Muscle of back (tissue), 11 donors: ENCODE results near the gene HOXD8. TPM values are rescaled to one million over a fixed set of nuclear protein-coding genes. Genes with fewer than 3 reads are reported as not detected.

Experiments
- DNase-seq, 3 donors: peaks; one replicate each; pipeline versions ENCODE4 v3.0.0 to v3.0.0-alpha.2; 2013
- polyA plus RNA-seq, 10 donors: library from polyadenylated mRNA; unstranded; fragments of 120-200 nt; gene quantifications; one replicate each; pipeline ENCODE4 v1.2.1, GENCODE V29; 2013; ENCODE audit not compliant: insufficient read length in 10 of 10

The HOXD8 gene
- polyA plus RNA-seq, 10 donors: 30.6 to 43.1 (median 40.2) TPM

DNA sequence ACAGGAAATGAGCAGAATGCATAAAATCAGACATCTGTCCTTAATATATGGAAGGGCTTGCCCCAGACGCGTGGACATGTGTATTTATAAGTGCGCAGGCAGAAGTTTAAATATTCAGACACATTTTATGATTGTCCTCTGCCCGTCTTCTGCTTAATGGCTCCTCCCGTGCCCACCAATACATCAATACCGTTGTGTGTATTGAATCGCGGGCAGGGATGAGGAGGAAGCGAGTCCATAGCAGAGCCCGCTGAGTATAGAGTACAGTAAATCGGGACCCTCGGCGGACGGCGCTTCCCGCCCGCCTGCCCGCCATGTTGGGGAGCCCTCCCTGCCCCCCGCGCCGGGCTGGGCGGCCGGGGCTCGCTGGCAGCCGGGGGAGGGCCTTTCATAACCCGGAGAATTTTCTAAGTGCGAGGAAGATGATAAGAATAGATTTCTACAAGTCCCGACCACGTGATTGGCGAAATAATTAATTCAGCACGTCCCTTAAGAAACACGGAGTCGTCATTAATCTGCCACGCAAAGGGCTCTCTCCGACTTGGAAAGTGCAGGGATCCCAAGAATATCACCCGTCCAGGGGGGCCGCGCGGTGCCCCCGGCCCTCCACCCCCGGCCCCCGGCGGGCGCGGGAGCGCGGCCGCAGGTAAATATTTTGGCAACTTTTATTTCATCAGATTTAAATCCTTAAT is 27.4 kb downstream of the HOXD8 start, which contains the start of gene HOXD3:
HOXD3 (plus strand) TSS at position 501 of the 692 bp plus-strand sequence. CDS start 11,808 bp downstream, outside the sequence.
- DNase-seq: peak in 1 of 3 donors; percentile 59

- DNase-seq: peak in 2 of 3 donors; percentile 38 to 66
Measured at GRCh38 chr2:176157499-176158185, 28.1 kb downstream of the HOXD8 start.

GRCh38 chr2:176158186-176158591 is 28.7 kb downstream of the HOXD8 start:
- DNase-seq: peak in 1 of 3 donors; percentile 65

DNA sequence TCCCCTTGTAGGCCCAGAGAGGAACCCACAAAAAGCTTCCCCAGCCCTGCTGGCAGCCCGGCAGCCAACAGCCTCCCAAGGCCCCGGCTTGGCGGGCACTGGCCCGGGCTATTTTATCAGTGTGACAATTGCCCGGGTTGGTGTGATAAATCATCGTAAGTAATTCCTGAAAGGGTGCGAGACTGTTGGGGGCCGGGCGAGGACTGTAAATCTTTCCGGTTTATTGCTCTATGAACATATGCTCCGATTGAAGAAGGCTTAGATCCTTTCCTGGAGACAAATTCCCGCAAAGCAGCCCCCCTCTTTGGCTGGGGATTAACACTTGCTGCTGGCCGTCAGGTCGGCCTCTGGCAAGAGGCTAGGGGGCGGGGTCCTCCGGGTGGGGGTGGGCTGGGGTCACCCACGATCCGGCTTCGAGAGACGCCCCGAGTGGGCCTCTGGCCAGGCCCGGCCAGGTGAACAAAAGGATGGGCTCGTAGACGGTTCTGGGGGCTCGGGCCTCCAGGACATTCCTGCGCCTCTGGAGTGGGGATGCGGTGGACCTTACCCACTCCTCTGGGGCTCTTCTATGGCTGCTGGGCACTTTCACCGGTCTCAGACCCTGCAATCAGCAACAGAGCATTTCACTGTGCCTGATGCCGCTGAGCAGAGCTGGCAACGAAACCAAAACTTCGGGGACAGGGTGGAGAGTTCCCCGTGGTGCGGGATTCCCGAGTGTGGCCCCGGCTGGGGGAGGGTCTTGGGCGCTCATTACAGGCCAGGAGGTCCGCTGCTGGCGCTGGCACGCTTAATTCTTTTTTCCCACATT is 29.6 kb downstream of the HOXD8 start:
- peak in 1 of 3 donors; percentile 26 for DNase-seq

- DNase-seq: peak in 1 of 3 donors; percentile 45
Measured at GRCh38 chr2:176159663-176160250, 30.3 kb downstream of the HOXD8 start.

DNA sequence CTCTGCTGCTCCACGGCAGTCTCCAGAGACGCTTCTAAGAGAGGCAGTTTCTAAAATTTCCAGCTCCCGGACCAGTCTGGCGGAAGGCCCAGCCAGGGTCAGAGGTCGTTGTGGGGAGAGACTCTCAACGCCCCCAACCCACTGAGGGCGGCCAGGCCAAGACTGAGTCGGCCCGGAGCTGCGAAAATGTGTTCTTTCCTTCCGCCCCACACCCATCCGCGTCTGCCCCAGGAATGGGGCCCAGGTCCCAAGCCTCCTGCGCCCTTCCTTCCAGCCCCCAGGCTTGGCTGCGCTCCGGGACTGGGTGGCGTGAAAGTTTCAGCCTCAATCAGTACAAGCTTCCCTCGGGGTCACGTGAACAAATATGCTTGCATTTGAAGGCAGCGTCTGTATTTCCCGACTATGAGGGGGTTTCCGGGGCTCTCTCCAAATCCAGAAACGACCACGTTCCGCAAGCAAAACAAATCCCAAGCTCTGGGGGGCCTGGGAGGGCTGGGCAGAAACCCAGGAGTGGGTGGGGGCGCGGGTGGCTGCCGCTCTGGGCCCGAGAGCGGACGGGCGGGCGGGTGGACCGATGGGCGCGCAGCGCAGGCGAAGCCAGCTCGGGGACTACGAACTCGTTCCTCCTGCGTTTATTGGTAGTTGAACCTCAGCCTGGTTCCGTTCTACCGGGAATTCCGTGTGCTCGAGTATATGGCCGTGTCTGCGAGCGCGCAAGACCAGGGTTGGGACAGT is 30.9 kb downstream of the HOXD8 start:
- peak in 2 of 3 donors; percentile 62 to 80 for DNase-seq

DNA sequence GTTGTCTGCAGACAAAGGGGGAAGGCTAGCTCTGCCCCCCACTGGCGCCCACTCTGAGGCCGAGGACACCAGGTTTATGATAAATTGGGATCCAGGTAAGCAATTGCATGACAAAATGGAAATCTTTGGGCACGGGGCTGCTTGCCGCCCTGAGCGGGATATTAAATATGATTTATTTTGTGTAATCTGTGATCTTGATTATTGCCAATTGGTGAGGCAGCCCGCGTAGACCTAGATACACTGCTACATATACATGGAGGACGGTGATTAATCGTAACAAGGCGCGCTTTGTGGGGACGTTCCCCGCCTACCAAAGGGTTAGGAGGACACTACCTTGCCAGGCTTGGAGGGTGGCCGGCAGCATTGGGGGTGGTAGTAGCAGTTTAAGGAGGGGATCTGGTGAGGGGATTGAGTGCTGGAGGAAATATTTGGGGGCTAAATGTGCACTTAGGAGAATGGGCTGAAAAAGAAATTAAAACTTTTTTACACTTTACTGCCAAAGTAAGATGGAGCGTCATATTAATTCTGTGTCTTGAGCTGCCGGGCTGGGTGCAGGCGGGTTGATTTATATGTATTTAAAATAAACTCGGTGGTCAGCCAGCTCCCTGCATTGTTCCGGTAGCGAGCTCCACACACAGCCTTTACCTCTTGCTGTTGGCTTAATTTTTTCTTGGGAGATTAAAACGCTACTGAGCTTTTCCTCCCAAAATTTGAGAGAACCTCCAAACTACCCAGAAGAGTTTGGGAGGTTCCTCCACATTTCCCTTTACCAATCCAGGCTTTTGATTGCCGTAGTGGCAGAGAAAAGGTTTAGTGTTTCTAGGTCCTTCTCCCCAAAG is 31.7 kb downstream of the HOXD8 start:
- peak in 2 of 3 donors; percentile 35 to 50 for DNase-seq

DNA sequence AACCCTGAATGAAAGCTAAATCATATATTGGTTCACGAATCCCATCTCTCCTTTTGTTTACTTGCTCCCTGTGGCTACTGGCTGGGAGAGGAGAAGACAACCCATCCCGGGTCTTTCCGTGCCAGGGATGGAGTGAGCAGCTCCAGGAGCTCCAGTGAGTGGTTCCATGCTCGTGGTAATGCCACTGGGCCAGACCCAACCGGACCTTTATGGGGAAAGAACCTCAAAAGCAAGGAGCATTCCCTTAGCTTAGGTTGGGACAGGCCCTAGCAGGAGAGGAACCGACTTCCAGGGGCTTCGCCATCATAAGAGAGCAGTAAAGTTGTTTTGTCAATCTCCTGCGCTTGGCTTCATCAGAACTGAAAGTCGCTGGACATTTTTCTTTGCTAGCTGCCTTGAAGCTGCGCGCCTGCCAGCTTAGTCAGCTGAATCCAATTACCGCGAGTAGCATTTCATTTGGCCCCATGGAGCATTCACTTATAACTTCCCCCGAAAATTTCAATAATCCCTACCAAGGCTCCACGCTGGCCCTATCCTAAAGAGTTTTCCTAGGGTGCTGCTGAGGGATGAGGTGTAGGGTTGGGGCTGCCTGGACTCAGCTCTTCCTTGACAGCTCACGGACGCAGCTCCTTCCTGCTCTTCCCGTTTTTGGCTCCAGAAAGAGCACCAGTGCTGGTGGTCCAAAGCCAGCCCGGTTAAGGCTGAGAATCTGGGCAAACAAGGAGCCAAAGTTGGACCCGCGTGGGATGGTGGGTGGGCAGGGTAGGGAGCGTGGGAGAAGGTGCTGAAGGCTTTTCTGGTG is 32.5 kb downstream of the HOXD8 start:
- DNase-seq: peak; percentile 85 to 90 (median 88)

DNA sequence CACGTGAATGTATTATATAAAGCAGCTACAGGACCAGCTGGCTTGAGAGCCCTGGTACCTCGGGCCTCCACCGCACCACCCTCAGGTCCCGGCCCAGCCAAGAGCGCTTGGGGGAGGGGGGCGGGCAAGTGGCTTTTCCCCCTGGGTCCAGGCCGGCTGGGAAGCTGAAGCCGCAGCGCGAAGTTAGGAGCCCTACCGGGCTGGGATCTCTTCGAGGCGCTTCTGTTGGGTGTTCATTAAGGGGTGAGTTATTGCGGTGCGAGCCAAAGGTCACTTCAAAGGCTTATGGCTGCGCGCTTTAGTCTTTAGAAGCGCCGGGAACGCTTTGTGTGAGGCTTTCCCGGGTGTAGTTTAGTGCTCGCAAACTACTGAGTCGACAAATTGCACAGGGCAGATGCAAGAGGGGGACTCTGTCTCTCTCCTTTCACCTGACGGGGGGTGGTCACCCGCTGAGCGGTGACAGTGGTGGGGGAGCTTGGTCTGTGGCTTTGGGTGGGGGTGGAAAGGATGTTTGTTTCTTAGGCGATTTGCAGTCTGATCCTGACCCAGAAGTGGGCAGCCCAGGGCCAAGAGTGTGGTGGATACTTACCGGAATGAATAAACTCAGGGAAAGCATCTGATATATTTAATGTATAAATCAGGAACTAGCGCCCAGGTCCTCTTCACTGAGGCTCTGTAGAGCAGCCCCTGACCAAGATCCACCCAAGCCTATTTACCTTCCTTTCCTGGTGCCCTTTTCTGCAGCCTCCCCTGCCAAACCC is 33.6 kb downstream of the HOXD8 start:
- DNase-seq: no peak

DNA sequence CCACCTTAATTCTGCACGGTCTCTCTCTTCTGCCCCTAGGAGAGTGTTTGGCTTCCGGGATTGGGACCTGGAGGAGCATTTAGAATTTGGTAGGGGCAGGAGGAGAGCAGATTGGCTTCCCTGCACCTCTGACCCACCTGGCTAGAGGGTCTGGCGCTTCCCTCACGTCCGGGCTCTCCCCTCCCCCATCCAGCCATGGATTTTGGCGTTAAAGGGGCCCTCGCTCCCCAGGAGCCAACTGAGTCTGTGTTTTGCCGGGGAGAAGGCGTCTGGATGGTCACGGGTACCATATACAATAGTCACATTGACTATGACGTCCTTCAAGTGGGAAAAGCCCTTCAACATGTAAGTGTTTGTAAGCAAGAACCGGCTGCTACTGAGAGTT is 34.2 kb downstream of the HOXD8 start:
- DNase-seq: no peak

GRCh38 chr2:176164201-176164600 is 34.7 kb downstream of the HOXD8 start:
- DNase-seq: no peak

- peak in 1 of 3 donors; percentile 43 for DNase-seq
Measured at GRCh38 chr2:176164611-176165369, 35.3 kb downstream of the HOXD8 start.

DNA sequence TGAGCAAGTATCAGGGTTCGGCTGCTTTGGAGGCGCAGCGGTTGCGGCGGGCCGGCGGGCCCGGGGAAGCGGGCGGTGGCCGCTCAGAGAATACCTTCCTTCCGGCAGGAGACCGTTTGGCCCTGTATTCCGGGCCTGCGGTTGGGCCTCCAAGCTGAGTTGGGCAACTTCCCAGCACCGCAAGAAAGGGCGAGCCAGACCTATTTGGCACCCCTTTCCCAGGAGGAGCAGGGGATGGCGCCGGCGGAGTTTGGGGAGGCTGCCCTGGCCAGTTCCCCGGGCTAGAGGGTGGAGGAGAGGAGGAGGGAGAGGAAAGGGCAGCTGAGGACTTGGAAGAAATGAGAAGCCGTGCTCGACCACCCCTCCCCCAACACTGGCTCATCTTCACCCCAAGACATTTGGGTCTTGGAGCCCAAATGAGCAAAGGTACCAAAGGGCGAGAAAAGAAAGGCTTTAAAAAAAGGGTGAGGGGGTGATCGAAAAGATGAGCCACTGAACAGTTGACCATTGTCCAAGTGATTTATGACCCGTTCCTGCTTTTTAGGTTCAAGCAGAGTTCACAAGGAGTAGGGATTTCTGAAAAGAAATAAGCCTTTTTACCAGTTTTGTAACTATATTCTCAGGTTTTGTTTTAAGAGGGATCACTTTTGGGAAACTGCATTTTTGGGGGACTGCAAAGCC is 36.0 kb downstream of the HOXD8 start:
- peak in 1 of 3 donors; percentile 42 for DNase-seq

DNA sequence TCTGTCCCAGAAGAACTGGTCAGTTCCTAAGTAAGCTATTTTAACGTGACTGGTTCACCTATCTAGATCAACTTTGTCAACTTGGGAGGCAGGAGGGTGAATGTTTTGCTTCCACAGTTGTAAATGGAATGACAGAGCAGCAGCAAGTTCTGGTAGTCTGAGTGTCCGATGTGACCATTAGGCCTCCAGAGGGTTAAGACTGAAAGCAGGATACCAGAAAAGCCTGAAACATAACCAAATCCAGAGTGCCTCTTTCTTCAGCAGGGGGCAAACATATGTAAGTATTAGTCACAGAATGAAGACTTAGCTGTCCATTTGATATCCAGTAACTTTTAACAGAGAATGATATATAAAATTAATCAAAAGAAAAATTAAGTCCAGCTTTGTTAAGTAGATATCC is 36.8 kb downstream of the HOXD8 start:
- no peak for DNase-seq

DNA sequence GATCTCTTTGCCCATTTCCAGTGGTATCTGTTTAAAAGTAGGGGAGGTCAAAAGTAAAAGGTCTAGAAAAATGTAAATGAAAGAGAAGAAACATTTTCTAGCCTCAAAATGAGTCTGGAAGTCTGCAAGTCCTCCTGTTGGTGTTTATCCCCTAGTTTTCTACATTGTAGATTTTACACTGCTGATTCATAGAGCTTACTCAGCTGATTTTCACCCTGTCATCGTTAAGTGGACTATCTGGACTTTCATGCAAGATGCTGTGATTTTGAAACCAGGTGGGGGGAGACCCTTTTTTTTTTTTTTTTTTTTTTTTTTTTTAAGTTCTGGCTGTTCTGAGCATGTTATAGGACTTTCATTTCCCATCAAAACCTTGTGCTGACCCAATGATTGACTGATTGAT is 37.9 kb downstream of the HOXD8 start:
- DNase-seq: no peak

DNA sequence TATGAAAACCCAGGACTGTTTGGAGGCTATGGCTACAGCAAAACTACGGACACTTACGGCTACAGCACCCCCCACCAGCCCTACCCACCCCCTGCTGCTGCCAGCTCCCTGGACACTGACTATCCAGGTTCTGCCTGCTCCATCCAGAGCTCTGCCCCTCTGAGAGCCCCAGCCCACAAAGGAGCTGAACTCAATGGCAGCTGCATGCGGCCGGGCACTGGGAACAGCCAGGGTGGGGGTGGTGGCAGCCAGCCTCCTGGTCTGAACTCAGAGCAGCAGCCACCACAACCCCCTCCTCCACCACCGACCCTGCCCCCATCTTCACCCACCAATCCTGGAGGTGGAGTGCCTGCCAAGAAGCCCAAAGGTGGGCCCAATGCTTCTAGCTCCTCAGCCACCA is 39.7 kb downstream of the HOXD8 start:
- no peak for DNase-seq

DNA sequence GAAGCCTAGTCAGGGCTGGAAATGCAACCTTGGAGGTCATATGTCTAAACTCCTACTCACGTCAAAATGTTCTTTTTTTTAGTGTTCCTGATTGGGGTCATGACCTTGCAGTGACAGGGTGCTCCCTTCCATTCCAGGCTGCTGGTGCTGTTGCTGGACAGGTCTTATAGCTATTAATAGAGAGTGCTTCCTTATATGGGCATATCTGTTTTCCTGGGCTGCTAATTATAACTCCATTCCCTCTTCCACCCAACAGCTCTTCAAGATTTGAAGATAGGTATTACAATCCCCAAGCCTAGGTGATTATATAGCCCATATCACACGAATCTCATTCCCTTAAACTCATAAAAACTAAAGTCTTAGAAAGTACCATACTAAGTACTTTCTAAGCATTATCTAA is 40.2 kb downstream of the HOXD8 start:
- DNase-seq: no peak
